Fibroblast of lung (primary cell): ENCODE data around the gene NME1. TPM values are rescaled to one million over a fixed set of nuclear protein-coding genes. Genes with fewer than 3 reads are reported as not detected.

Experiments used
- DNase-seq, 2 donors: peaks; one replicate each; pipeline versions ENCODE4 v3.0.0 to v3.0.0-alpha.2; 2010; ENCODE audit warnings: low read depth in 2 of 2
- H2AFZ ChIP-seq: 2 replicates; pipeline ENCODE4 v1.5.1; 2012; ENCODE audit warnings: low read length, control low read depth, inconsistent platforms
- H3K27ac ChIP-seq: 2 replicates; pipeline ENCODE4 v1.5.1; 2011; ENCODE audit warnings: low read length, control low read depth; ENCODE audit not compliant: insufficient read depth
- H3K27me3 ChIP-seq: 2 replicates; pipeline ENCODE4 v1.5.1; 2011; ENCODE audit warnings: mild to moderate bottlenecking, low read length; ENCODE audit not compliant: control insufficient read depth, insufficient read depth
- H3K36me3 ChIP-seq: 2 replicates; pipeline ENCODE4 v1.5.1; 2011; ENCODE audit warnings: low read length; ENCODE audit not compliant: control insufficient read depth, insufficient read depth
- H3K4me1 ChIP-seq: 2 replicates; pipeline ENCODE4 v1.5.1; 2011; ENCODE audit warnings: low read length; ENCODE audit not compliant: control insufficient read depth, insufficient read depth; ENCODE audit errors: extremely low read depth
- H3K4me2 ChIP-seq: 2 replicates; pipeline ENCODE4 v1.5.1; 2011; ENCODE audit warnings: low read length, control low read depth; ENCODE audit not compliant: insufficient read depth; ENCODE audit errors: extremely low read depth
- H3K4me3 ChIP-seq, 4 experiments: fragments of 200-600 bp in 1 of 4; sonication (generic) in 1 of 4; replicated peaks in 1 of 4; 2 replicates each; pipeline ENCODE4 v1.5.1; 2011 to 2016; ENCODE audit warnings: low read length in 4 of 4, low read depth in 3 of 4, mild to moderate bottlenecking in 3 of 4, control low read depth in 2 of 4, inconsistent platforms in 1 of 4, mixed read lengths in 1 of 4; ENCODE audit not compliant: insufficient read depth in 1 of 4; ENCODE audit errors: control extremely low read depth in 1 of 4
- H3K79me2 ChIP-seq: 2 replicates; pipeline ENCODE4 v1.5.1; 2012; ENCODE audit warnings: mild to moderate bottlenecking, low read length, inconsistent platforms; ENCODE audit not compliant: control insufficient read depth, insufficient read depth
- H3K9ac ChIP-seq: 2 replicates; pipeline ENCODE4 v1.5.1; 2011; ENCODE audit warnings: mild to moderate bottlenecking, low read length, control low read depth; ENCODE audit not compliant: insufficient read depth
- H3K9me3 ChIP-seq: 2 replicates; pipeline ENCODE4 v1.5.1; 2012; ENCODE audit warnings: low read depth, low read length; ENCODE audit not compliant: control insufficient read depth, insufficient read depth
- H4K20me1 ChIP-seq: 2 replicates; pipeline ENCODE4 v1.5.1; 2011; ENCODE audit warnings: low read length; ENCODE audit not compliant: control insufficient read depth, insufficient read depth; ENCODE audit errors: extremely low read depth
- EZH2 ChIP-seq: IDR thresholded peaks from 2 replicates; pipeline ENCODE4 v1.5.1; 2012; ENCODE audit warnings: low read length, control low read depth, mild to moderate bottlenecking; ENCODE audit errors: missing control alignments
- polyA plus RNA-seq, 2 donors: library from polyadenylated mRNA; depleted of rRNA in 1 of 2; stranded (reverse) in 1 of 2; unstranded in 1 of 2; fragments of >200 nt; gene quantifications; 2 replicates each; pipeline ENCODE4 v1.2.1, GENCODE V29; 2011 to 2012; ENCODE audit warnings: missing spikeins in 1 of 2
- total RNA-seq: library from RNA; depleted of rRNA; stranded (reverse); fragments of >200 nt; gene quantifications from 2 replicates; pipeline ENCODE4 v1.2.1, GENCODE V29; 2014
- TF ChIP-seq, protein P1 (sequence below), 2 donors: IDR thresholded peaks in 1 of 2; conservative IDR thresholded peaks in 1 of 2; 1 replicate in 1 of 2; 2 replicates in 1 of 2; pipeline ENCODE4 v1.5.1; 2011 to 2012; ENCODE audit warnings: low read length in 2 of 2, control low read depth in 1 of 2, inconsistent platforms in 1 of 2, low read depth in 1 of 2, mild to moderate bottlenecking in 1 of 2

NME1 gene
- total and polyA plus RNA-seq, 2 donors (not counting 1 experiment from before 2014, with no cell fraction given): 108 to 220 TPM

- Histone ChIP-seq H3K4me1 (no peaks in the 10 kb centered on the region), H3K27ac (no peak overlapping the region), H2AFZ (no peak overlapping the region), H3K36me3 (no peaks in the 10 kb centered on the region), H4K20me1 (no peaks in the 10 kb centered on the region), H3K4me2 (no peak overlapping the region), H3K4me3 (no peak overlapping the region), H3K27me3 (no peaks in the 10 kb centered on the region), H3K79me2 (no peaks in the 10 kb centered on the region), H3K9ac (no peak overlapping the region), H3K9me3 (no peaks in the 10 kb centered on the region)
- TF ChIP-seq, protein P1, sequence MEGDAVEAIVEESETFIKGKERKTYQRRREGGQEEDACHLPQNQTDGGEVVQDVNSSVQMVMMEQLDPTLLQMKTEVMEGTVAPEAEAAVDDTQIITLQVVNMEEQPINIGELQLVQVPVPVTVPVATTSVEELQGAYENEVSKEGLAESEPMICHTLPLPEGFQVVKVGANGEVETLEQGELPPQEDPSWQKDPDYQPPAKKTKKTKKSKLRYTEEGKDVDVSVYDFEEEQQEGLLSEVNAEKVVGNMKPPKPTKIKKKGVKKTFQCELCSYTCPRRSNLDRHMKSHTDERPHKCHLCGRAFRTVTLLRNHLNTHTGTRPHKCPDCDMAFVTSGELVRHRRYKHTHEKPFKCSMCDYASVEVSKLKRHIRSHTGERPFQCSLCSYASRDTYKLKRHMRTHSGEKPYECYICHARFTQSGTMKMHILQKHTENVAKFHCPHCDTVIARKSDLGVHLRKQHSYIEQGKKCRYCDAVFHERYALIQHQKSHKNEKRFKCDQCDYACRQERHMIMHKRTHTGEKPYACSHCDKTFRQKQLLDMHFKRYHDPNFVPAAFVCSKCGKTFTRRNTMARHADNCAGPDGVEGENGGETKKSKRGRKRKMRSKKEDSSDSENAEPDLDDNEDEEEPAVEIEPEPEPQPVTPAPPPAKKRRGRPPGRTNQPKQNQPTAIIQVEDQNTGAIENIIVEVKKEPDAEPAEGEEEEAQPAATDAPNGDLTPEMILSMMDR (conservative IDR thresholded peaks at IDR 0.05 in 1 of 2, IDR thresholded peaks at IDR 0.05 in 1 of 2; ENCODE audit: low read depth in 1 of 2, low read length in 2 of 2): no peak
- TF ChIP-seq EZH2: no peak
- DNase-seq: no peak
Measured at GRCh38 chr17:51200846-51201245, 47.5 kb downstream of the NME1 start.

DNA sequence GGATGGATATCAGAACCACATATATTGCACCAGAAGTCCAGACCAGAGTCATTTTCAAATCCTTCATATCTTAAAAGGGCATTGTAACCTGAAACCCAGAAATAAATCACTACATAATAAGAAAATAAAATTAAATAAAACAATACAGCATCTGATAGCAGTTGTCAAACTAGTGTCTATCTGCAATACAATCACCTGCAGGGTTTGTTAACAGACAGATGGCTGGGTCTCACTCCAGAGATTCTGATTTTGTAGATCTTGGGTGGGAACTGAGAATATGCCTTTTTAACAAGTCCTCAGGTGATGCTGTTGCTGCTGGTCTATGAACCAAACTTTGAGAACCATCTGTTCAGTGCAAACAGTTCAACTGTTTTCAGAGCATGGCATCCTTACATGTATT is 50.5 kb downstream of the NME1 start:
- Histone ChIP-seq H3K4me3 (no peak overlapping the region), H3K79me2 (no peaks in the 10 kb centered on the region), H3K4me2 (no peak overlapping the region), H3K9me3 (no peaks in the 10 kb centered on the region), H3K4me1 (no peaks in the 10 kb centered on the region), H4K20me1 (no peaks in the 10 kb centered on the region), H3K27ac (no peak overlapping the region), H3K9ac (no peak overlapping the region), H2AFZ (no peak overlapping the region), H3K27me3 (no peaks in the 10 kb centered on the region), H3K36me3 (peaks cover 4% of the 10 kb centered on the region)
- no peak for DNase-seq
- TF ChIP-seq, protein P1 (conservative IDR thresholded peaks at IDR 0.05 in 1 of 2, IDR thresholded peaks at IDR 0.05 in 1 of 2; ENCODE audit: low read depth in 1 of 2, low read length in 2 of 2): no peak
- no peak for TF ChIP-seq EZH2

Other genes with a start within 250 kb of the NME1 start
- 100 and 126 TPM in 2 replicates for gene SPAG9, start 32.7 kb upstream of the NME1 start, total RNA-seq
- 41.4 and 49.8 TPM in 2 replicates for gene SPAG9, start 32.7 kb upstream of the NME1 start, polyA plus RNA-seq
- 686 and 799 TPM in 2 replicates for gene NME2, start 12.9 kb downstream of the NME1 start, total RNA-seq
- gene NME2, start 12.9 kb downstream of the NME1 start, polyA plus RNA-seq: 605 and 802 TPM in 2 replicates
- 12.1 and 13.7 TPM in 2 replicates for gene MBTD1, start 106.5 kb downstream of the NME1 start, total RNA-seq
- gene MBTD1, start 106.5 kb downstream of the NME1 start, polyA plus RNA-seq: 2.9 and 4.4 TPM in 2 replicates
- 27.9 and 31.6 TPM in 2 replicates for gene UTP18, start 107.0 kb downstream of the NME1 start, total RNA-seq
- 29.2 and 37.6 TPM in 2 replicates for gene UTP18, start 107.0 kb downstream of the NME1 start, polyA plus RNA-seq